ENCODE measurements around the gene OGFOD3.
"Not testable (repeated sequence)": the region's sequence is repeated elsewhere in the genome, so short reads cannot be mapped to it uniquely, and the experiment has no call there.

Gene OGFOD3

DNA sequence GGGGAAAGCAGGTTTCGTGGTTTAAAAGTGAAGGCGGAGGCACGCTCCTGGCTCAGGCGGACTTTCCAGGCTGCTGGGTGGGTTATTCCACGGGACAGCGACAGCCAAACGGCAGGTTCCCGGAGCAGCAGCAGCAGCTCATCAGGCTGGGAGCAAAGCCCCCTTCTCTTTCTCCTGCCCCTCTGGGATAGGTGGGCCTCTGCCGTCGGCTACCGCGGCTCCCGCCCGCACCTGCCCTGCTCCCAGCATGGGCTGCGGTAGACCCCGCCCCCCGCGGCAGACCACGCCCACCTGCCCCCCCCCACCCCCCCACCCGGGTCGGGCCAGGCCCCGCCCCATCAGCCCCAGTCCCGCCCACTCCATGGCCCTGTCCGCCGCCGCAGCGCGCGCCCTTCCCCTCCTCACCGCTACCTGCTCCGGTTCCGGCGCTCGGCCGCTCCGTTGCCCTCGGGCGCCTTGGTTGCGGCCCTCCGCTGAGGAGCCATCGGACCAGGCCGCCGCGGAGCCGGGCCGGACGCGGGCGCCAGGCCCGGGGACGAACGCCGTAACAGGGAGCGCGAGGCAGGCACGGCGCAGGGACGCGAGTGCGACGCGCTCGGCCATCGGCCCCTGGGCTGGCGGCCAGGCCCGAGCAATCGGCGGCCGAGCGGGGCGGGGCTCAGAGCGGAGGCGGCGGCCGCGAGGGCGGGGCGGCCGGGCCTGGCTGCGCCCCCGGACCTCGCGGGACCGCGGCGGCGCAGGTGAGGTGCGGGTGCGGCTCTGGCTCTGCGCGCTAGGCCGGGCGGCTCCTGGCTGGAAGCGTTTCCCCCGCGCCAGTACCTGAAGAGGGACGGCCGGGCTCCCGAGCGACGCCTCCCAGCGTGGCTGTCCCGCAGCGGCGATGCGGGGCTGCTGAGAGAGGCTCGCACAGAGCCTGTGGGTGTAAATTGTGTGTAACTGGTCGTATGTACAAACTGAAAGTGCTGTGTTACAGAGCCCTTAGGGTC, at the start of gene OGFOD3, which contains the start of gene HEXD:
Gene OGFOD3 (minus strand): TSS at position 586 of the 986 bp plus-strand sequence. CDS start 101 bp downstream, at position 485.
Gene HEXD (plus strand): TSS at position 347 of the 986 bp plus-strand sequence. CDS start 1,453 bp downstream, outside the sequence.
- DNase-seq (ENCODE audit: low read depth): peak; percentile 78

- DNase-seq (ENCODE audit: low read depth): no peak
These were observed 46.7 kb upstream of the OGFOD3 start for GRCh38 chr17:82465023-82465603.

DNA sequence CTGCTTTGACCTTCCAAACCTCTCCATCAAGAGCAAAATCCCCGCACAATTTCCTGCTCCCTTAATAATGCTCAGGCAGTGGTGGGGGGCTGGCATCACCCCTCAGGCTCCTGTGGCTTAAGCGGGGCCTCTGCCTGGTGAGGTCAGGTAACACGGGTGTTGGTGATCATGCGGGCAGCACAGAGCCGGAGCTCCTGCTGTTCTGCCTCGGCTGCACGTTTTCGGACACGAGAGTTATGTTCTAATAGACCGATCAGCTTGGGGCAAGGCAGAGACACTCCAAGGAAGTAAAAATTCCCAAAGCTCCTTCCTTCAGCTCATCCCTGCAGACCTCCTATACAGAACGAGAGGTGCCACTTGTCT, 46.2 kb upstream of the OGFOD3 start:
- DNase-seq (ENCODE audit: low read depth): no peak

- DNase-seq (ENCODE audit: low read depth): no peak
These were observed 45.7 kb upstream of the OGFOD3 start for GRCh38 chr17:82463925-82464566.

DNA sequence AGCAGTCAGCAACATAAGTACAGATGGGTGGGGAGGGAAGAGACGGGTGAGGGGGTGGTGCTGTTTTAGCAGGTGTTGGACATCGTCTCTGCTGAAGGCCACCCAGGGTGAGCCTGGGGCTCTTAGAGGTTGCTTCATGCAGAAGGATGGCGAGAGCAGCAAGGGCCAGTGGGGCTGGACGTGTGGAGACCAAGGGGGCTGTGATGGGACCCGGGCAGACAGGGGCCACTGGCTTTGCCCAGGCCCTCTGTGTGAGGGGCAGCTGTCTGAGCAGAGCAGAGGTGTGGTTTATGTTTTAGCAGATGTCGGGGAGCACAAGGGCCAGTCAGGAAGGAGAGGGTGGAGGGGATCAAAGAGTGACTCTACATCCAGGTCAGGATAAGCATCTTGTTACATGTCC, 45.0 kb upstream of the OGFOD3 start:
- DNase-seq (ENCODE audit: low read depth): no peak

GRCh38 chr17:82461827-82462524, 43.6 kb upstream of the OGFOD3 start:
- DNase-seq (ENCODE audit: low read depth): no peak

GRCh38 chr17:82459936-82460335, 41.5 kb upstream of the OGFOD3 start:
- not testable (repeated sequence) for DNase-seq (ENCODE audit: low read depth)

GRCh38 chr17:82458885-82459424, 40.6 kb upstream of the OGFOD3 start:
- no peak for DNase-seq (ENCODE audit: low read depth)

- DNase-seq (ENCODE audit: low read depth): peak; percentile 95
These were observed 39.9 kb upstream of the OGFOD3 start, which contains the start of gene NARF for GRCh38 chr17:82458179-82458884. TSS of gene NARF (plus strand) at chr17:82458741. CDS start at chr17:82458804, 63 bp downstream.

DNA sequence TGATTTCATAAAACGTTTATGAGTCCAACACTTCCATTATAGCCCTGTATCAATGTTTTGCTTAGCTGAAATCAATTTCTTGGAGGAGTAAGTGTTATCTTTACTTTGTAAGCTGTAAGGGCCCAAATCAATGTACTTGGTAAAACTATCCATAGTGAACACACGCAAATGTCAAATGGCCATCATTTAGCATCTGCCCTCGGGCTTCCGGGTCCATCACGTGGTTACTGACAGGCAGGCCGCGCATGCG, 39.5 kb upstream of the OGFOD3 start:
- DNase-seq (ENCODE audit: low read depth): no peak

DNA sequence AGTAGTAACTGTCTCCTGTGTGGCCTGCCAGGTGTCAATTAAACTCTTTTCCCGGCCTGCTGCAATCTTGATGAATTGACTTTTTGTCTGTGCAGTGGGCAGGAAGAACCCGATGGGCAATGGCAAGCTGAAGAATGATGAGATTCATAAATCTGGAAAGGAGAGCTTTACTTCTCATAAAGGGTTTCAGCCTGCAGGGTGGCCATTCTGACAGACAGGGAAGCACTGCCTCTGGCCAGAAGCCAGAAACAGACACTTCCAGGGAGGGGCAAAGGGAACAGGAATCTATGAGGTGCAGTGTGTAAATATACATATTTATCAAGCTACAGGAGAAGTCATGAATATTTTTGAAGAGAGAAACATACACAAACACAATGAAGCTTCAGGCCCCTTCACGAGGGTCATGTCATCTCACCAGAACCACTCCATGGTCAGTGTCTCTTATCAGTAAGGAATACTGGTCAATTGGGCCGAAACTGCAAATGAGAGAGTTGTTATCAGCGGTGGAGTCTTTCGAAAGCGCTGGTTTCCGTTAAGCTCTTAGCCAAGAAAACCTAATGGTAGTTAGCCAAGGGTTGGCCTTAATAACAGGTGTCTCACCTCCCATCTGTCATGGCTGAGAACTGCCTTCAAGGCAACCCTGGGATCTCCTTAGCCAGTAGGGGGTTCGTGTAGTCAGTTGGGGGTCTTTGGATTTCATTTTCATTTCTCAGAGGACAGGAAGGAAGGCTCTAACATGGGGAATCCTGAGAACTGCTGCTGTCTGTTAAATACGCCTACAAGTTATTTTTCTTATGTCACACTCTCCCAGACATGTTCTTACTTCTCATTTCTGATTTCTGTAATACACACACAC, 38.9 kb upstream of the OGFOD3 start:
- DNase-seq (ENCODE audit: low read depth): no peak

- DNase-seq (ENCODE audit: low read depth): not testable (repeated sequence)
These were observed 35.3 kb upstream of the OGFOD3 start for GRCh38 chr17:82453706-82454105.

GRCh38 chr17:82453151-82453550, 34.8 kb upstream of the OGFOD3 start:
- DNase-seq (ENCODE audit: low read depth): not testable (repeated sequence)

DNA sequence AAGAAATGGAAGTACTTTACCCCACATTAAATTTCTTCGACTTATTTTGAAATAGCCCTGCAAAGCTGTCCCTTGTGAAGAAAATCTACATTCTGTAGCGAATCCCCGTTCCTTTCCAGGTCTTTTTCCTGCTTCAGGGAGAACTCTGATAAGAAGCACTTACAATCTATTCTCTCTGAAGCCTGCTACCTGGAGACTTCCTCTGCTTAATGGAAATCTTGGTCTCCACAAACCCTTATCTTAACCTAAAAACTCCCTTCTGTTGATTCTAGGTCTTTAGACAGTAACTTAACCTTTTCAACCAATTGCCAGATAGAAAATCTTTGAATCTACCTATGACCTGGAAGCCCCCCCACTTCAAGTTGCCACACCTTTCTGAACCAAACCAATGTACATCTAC, 33.8 kb upstream of the OGFOD3 start:
- DNase-seq (ENCODE audit: low read depth): no peak

DNA sequence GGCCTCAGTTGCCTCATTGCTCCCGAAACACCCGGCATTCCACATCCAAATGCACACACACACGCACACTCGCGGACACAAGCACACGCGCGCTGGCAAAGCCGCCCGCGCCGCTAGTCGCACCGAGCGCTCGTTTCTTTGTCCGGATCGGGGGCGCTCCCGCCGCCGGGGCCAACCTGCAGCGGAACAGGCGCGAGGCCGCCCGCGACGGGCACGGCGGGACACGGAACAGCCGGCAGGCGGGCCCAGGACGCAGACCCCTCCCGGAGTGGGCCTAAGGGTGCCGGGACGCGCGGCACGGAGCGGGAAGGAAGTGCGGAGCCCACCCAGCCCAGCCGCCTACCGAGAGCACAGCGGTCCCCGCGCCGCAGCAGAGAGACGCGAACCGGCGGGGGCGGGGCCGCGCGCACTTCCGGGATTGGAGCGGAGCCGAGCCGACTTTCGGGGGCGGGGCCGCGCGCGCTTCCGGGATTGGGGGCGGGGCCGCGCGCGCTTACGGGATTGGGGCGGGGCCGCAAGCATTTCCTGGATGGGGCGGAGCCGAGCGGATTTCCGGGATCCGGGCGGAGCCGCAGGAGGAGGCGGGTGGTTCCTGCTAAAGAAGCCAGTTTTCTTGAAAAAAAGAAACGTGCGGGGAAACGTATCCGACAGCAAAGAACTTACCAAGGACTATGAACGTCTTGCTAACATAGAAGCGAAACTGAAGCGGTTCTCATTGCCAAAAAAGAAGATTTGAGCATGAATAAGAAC, 32.1 kb upstream of the OGFOD3 start, which contains the start of gene CYBC1:
Gene CYBC1 (minus strand): TSS at position 396 of the 750 bp plus-strand sequence. CDS start 1,498 bp downstream, outside the sequence.
- peak; percentile 92 for DNase-seq (ENCODE audit: low read depth)

GRCh38 chr17:82449883-82450356, 31.5 kb upstream of the OGFOD3 start:
- DNase-seq (ENCODE audit: low read depth): peak; percentile 19

DNA sequence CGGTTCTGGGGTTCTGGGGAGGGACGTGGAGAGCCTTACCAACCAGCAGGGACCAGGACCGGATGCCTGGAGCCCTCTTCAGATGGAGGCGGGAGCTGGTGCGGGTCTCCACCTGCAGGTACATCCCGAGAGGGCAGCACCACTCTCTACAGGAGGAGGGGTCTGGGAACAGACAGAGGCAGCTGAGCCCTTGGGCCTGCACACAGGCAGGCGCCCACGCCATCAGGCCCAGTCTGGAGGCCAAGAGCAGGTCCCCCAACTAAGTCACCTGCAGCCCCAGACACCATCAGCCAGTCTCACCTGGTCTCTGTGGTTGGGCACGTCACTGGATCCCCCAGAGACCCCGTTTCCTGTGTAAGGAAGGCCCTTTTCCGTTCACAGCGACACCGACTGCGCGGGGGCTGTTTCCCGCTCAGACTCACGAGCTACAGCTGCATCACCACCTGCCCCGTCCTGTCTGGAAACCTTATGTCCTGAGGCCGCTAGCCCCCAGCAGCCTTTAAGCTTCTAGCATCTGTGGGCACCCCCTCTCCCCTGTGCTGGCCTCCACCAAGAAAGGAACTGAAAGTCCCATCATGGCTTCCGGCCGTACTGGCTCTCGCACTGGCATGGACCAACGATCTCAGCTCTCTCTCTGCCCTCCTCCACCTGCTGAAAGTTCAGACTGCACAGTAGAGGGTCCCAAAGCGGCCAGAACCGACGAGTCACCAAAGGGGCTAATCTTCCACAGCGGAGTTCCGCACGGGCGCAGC, 30.9 kb upstream of the OGFOD3 start:
- DNase-seq (ENCODE audit: low read depth): peak; percentile 57

DNA sequence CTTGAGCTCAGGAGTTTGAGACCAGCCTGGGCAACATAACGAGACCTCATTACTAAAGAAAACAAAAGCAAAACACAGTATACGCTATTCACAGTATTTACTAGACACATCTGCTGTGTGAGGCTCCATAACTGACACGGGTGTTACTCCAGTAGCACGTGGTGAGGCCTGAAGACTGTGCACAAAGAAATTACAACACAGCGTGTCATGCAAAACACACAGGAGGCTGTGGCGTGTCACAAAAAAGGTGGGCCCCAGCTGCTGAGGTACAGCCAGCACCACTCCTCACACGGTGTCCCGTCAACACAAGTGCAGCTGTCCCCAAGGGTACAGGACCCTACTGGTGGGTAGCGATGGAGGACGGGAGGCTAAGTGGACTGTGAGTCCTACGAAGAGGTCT, 29.5 kb upstream of the OGFOD3 start:
- DNase-seq (ENCODE audit: low read depth): no peak

Measured in stimulated activated CD8-positive, alpha-beta memory T cell treated with anti-CD3 and anti-CD28 coated beads, Interleukin-12 subunit alpha, Interleukin-12 subunit beta, amount 100 ng/mL, for 4 hours (primary cell).